Thyroid gland (tissue), 4 donors: ENCODE results near the gene SAYSD1. TPM values are rescaled to one million over a fixed set of nuclear protein-coding genes. Genes with fewer than 3 reads are reported as not detected.

Experiments
- DNase-seq, 2 donors: peaks; one replicate each; pipeline ENCODE4 v3.0.0-alpha.2; 2019
- H3K27ac ChIP-seq, 3 donors: fragments of 200-600 bp; sonication (generic); 1 replicate in 2 of 3; 2 replicates in 1 of 3; pipeline ENCODE4 v1.5.1; 2016 to 2019; ENCODE audit warnings: mild to moderate bottlenecking in 1 of 3, moderate library complexity in 1 of 3
- H3K27me3 ChIP-seq: fragments of 200-600 bp; sonication (generic); one replicate; pipeline ENCODE4 v1.5.1; 2019
- H3K36me3 ChIP-seq, 2 donors: fragments of 200-600 bp; sonication (generic); one replicate each; pipeline ENCODE4 v1.5.1; 2016 to 2019
- H3K4me1 ChIP-seq, 2 donors: fragments of 200-600 bp; sonication (generic); one replicate each; pipeline ENCODE4 v1.5.1; 2017 to 2019
- H3K4me3 ChIP-seq, 3 donors: fragments of 200-600 bp; sonication (generic); replicated peaks in 1 of 3; 1 replicate in 2 of 3; 2 replicates in 1 of 3; pipeline ENCODE4 v1.5.1; 2016; ENCODE audit warnings: mild to moderate bottlenecking in 1 of 3
- H3K9me3 ChIP-seq: fragments of 200-600 bp; sonication (generic); one replicate; pipeline ENCODE4 v1.5.1; 2017
- POLR2A ChIP-seq, 2 donors: fragments of 450-650 bp; IDR thresholded peaks; one replicate each; pipeline ENCODE4 v1.6.1; 2017; ENCODE audit warnings: antibody characterized with exemption in 2 of 2, mild to moderate bottlenecking in 2 of 2, moderate library complexity in 1 of 2
- WGBS, 2 donors: methylation state at CpG; one replicate each; pipeline ENCODE4 v1.1.5; 2017; 5-methylcytosine and 5-hydroxymethylcytosine counted together
- intact Hi-C: fragments of 100-400 bp; cut with DNase I; formaldehyde crosslinking; loops from one replicate; pipeline ENCODE4 v1.15.1; 2023
- total RNA-seq, 4 donors: library from RNA; depleted of rRNA; stranded (reverse); fragments of >200 nt; gene quantifications; one replicate each; pipeline ENCODE4 v1.2.3, GENCODE V29; 2016
- TF ChIP-seq, protein P1 (sequence below), 6 experiments: fragments of 200-600 bp in 3 of 6; fragments of 450-650 bp in 3 of 6; sonication (generic) in 3 of 6; IDR thresholded peaks; one replicate each; pipeline ENCODE4 v1.5.1; 2016 to 2019; ENCODE audit warnings: antibody characterized with exemption in 6 of 6, mild to moderate bottlenecking in 2 of 6, inconsistent platforms in 1 of 6, moderate library complexity in 1 of 6

The SAYSD1 gene, protein sequence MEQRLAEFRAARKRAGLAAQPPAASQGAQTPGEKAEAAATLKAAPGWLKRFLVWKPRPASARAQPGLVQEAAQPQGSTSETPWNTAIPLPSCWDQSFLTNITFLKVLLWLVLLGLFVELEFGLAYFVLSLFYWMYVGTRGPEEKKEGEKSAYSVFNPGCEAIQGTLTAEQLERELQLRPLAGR
- 10 to 100 TPM; 22.7 to 36.5 (median 29.2) TPM for total RNA-seq

DNA sequence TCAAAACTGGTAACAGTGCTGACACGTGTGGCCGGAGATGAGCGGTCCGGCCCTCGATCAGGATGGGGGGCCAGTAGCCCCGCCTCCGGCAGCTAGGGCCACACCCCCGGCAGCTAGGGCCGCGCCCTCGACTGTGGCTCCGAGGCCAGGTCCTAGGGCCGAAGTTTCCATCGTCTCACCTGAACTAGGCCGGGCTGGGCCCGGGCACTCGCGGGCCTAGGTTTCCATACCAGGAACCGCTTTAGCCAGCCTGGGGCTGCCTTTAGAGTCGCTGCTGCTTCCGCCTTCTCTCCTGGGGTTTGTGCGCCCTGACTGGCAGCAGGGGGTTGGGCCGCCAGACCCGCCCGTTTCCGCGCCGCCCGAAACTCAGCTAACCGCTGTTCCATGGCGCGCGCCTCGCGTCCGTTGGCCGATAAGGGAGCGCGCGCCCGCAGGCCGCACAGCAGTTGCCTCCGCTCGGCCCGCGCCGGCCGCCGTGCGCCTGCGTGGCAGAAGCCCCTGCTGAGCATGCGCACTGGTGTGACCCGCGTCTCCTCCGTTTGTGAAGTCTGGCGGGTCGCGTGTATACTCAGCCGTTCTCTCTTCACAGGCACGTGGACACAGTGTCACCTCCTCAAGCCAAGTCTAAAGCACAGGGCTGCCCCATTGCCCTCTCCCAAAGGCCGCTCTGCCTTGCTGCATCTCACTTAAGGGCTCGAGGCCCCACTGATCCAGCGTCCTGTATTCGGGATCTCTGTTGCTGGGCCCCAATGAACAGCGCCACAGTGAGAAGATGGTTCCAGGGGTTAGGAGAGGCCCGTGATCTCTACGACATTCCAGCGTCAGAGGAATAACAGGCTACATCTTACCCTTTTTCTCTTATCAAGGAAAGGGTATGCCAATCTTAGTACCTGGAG lies at the start of gene SAYSD1:
Gene SAYSD1 (minus strand): TSS at position 483 of the 896 bp plus-strand sequence. CDS start 97 bp downstream, at position 386.
- Histone ChIP-seq H3K36me3 (no peaks in the 10 kb centered on the region), H3K27me3 (no peaks in the 10 kb centered on the region), H3K27ac (peak within 1 kb of the TSS; percentile 90 to 97 (median 95)), H3K4me1 (peaks cover 14 to 17% of the 10 kb centered on the region in 2 donors), H3K4me3 (peak within 1 kb of the TSS in 2 of 3 donors; percentile 39 to 76), H3K9me3 (no peaks in the 10 kb centered on the region)
- intact Hi-C loops, result no loop called here
- 3% methylated on average over 15 to 22 of the region's 68 CpGs for WGBS, 2 donors
- TF ChIP-seq, protein P1, sequence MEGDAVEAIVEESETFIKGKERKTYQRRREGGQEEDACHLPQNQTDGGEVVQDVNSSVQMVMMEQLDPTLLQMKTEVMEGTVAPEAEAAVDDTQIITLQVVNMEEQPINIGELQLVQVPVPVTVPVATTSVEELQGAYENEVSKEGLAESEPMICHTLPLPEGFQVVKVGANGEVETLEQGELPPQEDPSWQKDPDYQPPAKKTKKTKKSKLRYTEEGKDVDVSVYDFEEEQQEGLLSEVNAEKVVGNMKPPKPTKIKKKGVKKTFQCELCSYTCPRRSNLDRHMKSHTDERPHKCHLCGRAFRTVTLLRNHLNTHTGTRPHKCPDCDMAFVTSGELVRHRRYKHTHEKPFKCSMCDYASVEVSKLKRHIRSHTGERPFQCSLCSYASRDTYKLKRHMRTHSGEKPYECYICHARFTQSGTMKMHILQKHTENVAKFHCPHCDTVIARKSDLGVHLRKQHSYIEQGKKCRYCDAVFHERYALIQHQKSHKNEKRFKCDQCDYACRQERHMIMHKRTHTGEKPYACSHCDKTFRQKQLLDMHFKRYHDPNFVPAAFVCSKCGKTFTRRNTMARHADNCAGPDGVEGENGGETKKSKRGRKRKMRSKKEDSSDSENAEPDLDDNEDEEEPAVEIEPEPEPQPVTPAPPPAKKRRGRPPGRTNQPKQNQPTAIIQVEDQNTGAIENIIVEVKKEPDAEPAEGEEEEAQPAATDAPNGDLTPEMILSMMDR (IDR thresholded peaks at IDR 0.05), result no peak
- peak in 1 of 2 donors; percentile 80 for TF ChIP-seq POLR2A (IDR thresholded peaks at IDR 0.05)
- peak; percentile 93 to 94 for DNase-seq

DNA sequence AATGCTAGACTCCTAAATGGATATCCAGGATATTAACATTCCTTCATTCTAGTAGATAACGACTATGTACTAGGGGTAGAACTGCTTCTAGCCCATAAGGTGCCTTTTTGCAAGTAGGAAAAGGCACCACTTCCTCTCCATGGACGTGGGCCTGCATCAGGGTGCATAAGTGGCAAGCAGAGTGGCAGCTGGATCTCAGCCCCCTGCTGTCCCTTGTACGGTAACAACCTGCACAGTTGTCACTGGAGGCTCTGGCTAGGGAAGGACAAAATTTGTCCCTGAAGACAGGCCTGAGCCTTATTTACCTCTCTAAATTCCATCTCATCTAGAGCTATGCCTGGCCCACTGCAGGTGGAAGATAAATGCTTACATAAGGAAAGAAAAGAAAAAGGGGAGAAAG lies 42.5 kb upstream of the SAYSD1 start:
- intact Hi-C loops, result no loop called here
- no peak for DNase-seq
- TF ChIP-seq, protein P1 (IDR thresholded peaks at IDR 0.05), result no peak
- TF ChIP-seq POLR2A (IDR thresholded peaks at IDR 0.05), result no peak
- Histone ChIP-seq H3K4me3 (no peak overlapping the region), H3K9me3 (no peaks in the 10 kb centered on the region), H3K27me3 (no peaks in the 10 kb centered on the region), H3K27ac (no peak overlapping the region), H3K36me3 (no peaks in the 10 kb centered on the region), H3K4me1 (no peaks in the 10 kb centered on the region)
- WGBS, 2 donors, result 63 to 64% methylated on average over 3 of the region's 3 CpGs

DNA sequence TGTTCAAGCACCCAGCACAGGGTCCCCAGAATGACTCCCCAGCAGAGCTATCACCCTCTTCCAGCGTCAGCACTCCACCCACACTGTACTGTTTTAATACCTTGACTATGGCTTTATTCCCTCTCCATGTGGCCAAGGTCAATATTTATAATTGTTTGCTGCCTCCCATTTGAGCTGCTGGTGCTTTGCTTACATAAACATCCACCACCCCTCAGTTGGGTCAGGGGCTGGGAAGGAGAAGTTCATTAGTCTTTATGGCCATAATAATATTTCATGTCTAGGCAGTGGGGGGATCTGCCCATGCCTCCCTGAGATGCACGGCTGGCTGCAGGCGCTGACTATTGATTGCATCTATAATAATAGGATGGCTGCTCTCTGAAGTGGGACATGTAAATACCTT lies 41.8 kb upstream of the SAYSD1 start:
- no peak for DNase-seq
- TF ChIP-seq, protein P1 (IDR thresholded peaks at IDR 0.05), result no peak
- TF ChIP-seq POLR2A (IDR thresholded peaks at IDR 0.05), result no peak
- H3K36me3 ChIP-seq, result no peaks in the 10 kb centered on the region
- intact Hi-C loops, result no loop called here
- no peak overlapping the region for H3K27ac ChIP-seq
- WGBS, 2 donors, result 74 to 86% methylated on average over 3 of the region's 3 CpGs
- H3K4me1 ChIP-seq, result no peaks in the 10 kb centered on the region
- no peak overlapping the region for H3K4me3 ChIP-seq
- no peaks in the 10 kb centered on the region for H3K27me3 ChIP-seq
- H3K9me3 ChIP-seq, result no peaks in the 10 kb centered on the region

DNA sequence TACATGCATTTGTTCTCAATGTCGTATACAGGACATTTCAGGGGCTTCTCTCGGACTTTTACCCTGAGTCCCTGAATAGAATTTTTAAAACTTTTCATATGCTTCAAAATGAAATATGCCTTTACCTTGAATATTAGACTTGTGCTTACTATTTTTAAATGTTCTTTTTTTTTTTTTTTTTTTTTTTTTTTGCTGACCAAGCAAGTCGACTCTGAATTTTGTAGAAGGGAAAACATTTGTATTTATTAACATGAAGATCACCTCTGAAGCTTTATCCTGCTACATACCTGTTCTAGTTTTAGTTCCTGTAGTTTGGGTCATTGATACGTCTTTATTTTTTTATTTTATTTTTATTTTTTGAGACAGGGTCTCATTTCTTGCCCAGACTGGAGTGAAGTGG lies 39.7 kb upstream of the SAYSD1 start:
- Histone ChIP-seq H3K27me3 (no peaks in the 10 kb centered on the region), H3K4me3 (no peak overlapping the region), H3K4me1 (no peaks in the 10 kb centered on the region), H3K27ac (no peak overlapping the region), H3K9me3 (no peaks in the 10 kb centered on the region), H3K36me3 (no peaks in the 10 kb centered on the region)
- TF ChIP-seq POLR2A (IDR thresholded peaks at IDR 0.05), result no peak
- TF ChIP-seq, protein P1 (IDR thresholded peaks at IDR 0.05), result no peak
- WGBS, 2 donors, result 82% methylated on average over 4 of the region's 4 CpGs
- no peak for DNase-seq
- intact Hi-C loops, result no loop called here
